Stimulated activated CD4-positive, alpha-beta T cell treated with anti-CD3 and anti-CD28 coated beads, Interleukin-4, amount 100 ng/mL, for 24 hours (primary cell): Measurements from ENCODE around the gene TOP2A.
A peak's percentile ranks its signal among the peaks of the same experiment; 100 is the strongest.
"Not testable (repeated sequence)": the region's sequence is repeated elsewhere in the genome, so short reads cannot be mapped to it uniquely, and the experiment has no call there.

Source experiments
- DNase-seq: peaks from one replicate; pipeline ENCODE4 v3.0.0-alpha.2; 2020

The TOP2A gene

DNA sequence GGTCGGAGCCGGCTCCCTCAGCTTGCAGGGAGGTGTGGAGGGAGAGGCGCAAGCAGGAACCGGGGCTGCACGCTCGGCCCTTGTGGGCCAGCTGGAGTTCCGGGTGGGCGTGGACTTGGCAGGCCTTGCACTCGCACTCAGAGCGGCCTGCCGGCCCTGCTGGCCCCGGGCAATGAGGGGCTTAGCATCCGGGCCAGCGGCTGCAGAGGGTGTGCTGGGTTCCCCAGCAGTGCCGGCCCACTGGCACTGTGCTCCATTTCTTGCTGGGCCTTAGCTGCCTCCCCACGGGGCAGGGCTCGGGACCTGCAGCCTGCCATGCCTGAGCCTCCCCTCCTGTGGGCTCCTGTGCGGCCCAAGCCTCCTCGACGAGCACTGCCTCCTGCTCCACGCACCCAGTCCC, 41.9 kb downstream of the TOP2A start:
- DNase-seq = not testable (repeated sequence)

- no peak for DNase-seq
These were observed 42.7 kb downstream of the TOP2A start for GRCh38 chr17:40374821-40375498.

- DNase-seq = no peak
These were observed 43.7 kb downstream of the TOP2A start for GRCh38 chr17:40373999-40374398.

DNA sequence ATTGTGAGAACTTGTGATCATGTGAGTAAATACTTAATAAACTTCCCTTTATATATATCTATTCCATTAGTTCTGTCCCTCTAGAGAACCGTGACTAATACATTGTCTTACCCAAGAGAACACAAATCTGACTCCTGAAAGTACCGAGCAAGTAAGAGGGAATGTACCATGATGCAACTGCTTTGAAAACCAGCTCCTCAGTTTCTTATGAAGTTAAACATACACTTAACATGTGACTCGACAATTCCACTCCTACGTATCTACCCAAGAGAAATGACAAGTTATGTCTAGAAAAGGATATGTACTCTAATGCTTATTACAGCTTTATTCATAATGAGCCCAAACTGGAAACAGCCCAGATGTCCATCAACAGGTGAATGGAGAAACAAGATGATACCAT, 44.4 kb downstream of the TOP2A start:
- DNase-seq = no peak

DNA sequence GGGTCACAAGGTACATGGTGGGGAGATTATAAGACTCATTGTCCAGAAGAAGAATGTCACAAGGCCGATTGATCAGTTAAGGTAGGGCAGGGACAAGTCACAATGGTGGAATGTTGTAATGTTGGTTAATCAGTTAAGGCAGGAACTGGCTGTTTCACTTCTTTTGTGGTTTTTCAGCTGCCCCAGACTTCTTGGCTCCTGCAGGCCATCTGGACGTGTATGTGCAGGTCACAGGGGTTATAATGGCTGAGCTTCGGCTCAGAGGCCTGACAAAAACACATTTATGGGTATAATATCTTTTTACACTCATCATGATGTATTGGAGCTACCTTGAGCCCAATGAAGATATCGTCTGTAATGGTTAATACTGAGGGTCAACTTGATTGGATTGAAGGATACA, 45.1 kb downstream of the TOP2A start:
- not testable (repeated sequence) for DNase-seq

- DNase-seq = no peak
These were observed 45.7 kb downstream of the TOP2A start for GRCh38 chr17:40372031-40372430.

- DNase-seq = no peak
These were observed 46.3 kb downstream of the TOP2A start for GRCh38 chr17:40371261-40371929.

- no peak for DNase-seq
These were observed 47.8 kb downstream of the TOP2A start for GRCh38 chr17:40369923-40370322.

- DNase-seq = not testable (repeated sequence)
These were observed 50.0 kb downstream of the TOP2A start for GRCh38 chr17:40367728-40368127.

DNA sequence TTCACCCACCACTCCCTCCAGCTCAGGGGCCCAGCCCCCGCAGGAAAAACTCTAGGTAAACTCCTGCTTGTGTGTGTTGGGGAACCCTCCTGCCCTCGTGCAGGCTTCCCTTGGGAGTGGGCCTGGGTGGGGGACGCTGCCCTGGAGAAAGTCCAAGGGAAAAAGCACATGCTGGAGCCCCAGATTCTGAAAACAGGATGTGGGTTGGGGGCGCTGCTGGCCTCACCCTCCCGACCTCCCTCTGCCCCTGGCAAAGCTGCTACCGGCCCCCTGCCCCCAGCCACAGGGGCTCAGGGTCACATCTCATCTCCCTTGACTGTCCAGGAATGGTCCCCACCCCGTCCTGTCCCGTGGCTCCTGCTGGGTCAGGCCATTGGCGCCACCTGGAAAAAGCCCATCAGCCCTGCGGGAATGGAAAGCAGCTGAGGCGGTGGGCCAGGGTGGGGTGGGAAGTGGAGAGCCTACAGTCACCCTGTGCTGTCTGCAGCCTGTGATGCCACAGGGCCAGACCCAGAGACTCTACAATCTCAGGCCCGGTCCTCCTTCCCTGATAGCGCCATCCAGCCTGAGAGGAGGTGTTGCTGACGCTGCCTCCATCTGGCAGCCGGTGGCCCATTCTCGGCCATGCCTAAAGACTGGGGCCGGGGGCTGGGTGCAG, 50.7 kb downstream of the TOP2A start:
- no peak for DNase-seq

DNA sequence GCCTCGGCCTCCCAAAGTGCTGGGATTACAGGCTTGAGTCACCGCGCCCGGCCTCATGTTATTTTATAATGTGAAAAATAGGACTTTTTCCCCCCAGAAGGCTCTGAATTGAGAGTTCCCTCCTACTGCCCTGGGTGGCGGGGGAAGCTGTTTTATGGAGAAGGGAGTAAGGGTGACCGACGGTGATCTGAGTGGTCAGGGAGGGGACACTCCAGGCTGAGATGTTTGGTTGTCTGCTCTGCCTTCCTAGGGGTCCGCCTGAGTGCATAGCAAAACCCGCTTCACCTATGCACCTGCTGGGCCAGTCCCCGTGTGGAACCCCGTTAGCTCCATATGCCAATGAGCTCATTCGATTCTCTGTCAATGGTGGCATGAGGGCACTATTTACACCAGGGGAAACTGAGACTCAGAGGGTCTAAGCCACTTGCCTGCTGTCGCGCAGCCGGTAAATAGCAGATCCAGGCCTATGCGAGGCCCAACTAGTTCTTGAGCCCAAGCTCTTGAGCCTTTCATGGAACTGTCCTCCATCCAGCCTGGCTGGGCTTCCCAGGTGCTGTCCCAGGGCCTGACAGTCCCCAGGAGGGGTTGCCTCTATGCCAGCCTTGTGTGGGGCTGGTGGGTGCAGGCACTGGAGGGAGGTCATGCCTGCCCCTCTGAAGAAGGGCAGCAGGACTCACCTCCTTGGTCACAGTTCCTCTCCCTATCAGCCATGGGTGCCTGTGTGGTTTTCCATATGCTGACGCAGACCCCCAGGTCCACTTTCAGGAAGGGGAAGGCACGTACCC, 51.4 kb downstream of the TOP2A start:
- DNase-seq = no peak

- DNase-seq = no peak
These were observed 52.8 kb downstream of the TOP2A start for GRCh38 chr17:40364906-40365305.

DNA sequence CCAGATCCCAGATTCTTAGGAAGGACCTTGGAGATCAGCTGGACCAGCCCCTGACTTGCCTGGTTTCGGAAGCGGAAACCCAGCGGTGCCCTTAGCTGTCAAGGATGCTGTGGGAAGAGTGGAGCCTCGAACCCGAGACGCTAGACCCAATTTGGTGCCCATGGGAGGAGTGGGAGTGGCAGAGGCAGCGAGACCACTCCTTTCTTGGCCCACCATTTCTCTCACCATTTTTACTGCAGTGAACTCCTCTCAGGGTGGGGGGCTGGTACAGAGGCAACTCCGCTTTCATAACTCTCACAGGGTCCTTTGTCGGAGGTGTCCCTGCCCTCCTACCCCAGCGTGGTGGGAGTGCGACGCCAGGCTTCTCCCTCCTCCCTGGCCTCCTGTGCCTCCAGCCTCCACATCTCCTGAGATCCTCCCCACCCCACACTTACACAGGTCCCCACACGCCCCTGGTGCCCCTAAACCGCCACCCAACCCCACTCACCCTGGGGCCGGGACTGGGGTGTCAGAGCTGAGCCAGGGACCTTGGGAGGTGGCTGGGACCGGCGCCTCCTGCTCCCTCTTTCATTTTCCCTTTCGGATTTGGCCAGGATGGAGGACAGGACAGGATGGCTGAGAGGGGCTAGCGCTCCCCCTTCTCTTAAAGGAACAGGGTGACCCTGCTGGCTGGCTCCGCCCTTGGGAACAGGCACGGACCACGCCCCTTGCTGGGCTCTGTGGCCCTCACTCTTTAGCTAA, 53.4 kb downstream of the TOP2A start, which contains the start of gene GJD3:
Gene GJD3 (minus strand): TSS at position 617 of the 741 bp plus-strand sequence. CDS start 922 bp downstream, outside the sequence.
- no peak for DNase-seq

- DNase-seq = peak; percentile 31
These were observed 54.4 kb downstream of the TOP2A start for GRCh38 chr17:40363111-40363827.

GRCh38 chr17:40362696-40363110, 55.0 kb downstream of the TOP2A start:
- DNase-seq = peak; percentile 87

GRCh38 chr17:40361925-40362695, 55.6 kb downstream of the TOP2A start:
- no peak for DNase-seq

GRCh38 chr17:40361063-40361924, 56.4 kb downstream of the TOP2A start:
- no peak for DNase-seq

DNA sequence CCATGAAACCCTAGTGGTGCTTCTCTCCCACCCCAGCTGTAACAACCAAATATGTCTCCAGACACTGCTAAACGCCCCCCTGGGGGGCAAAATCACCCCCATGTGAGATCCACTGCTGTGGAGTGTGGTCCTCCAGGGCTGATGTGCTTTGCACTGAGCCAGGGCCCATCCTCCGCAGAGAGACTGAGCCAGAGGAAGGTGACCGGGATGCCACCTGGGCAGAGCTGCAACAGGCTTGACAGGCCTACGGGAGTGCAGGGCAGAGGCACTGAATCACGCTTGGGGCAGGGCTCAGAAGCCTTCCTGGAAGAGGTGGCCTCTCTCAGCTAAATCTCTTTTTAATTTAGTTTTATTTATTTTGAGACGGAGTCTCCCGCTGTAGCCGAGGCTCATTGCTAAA, 57.6 kb downstream of the TOP2A start:
- DNase-seq = no peak

GRCh38 chr17:40358323-40359038, 59.2 kb downstream of the TOP2A start:
- DNase-seq = peak; percentile 92
